Measurements from ENCODE around the gene DNAI7. TPM values are rescaled to one million over a fixed set of nuclear protein-coding genes. Genes with fewer than 3 reads are reported as not detected.

Gene DNAI7
- total and polyA plus RNA-seq, 5 experiments from 2014 or later: 0.09 to 0.82 (median 0.37) TPM; not detected in 1

Other genes starting within 250 kb of the DNAI7 start
- 1 to 10 TPM in 1 of 2 experiments, under 1 TPM in 1; 0.36 to 2.2 TPM for gene BCAT1, start 246.1 kb downstream of the DNAI7 start, total RNA-seq
- not detected for gene BCAT1, start 246.1 kb downstream of the DNAI7 start, polyA plus RNA-seq
- 10 to 100 TPM; 40.8 to 45.1 TPM for gene ETFRF1, start 77 bp upstream of the DNAI7 start, total RNA-seq
- 10 to 100 TPM; 39.8 to 53.5 (median 40.6) TPM for gene ETFRF1, start 77 bp upstream of the DNAI7 start, polyA plus RNA-seq
- 10 to 100 TPM; 38.2 to 45.7 TPM for gene KRAS, start 55.8 kb upstream of the DNAI7 start, total RNA-seq
- gene KRAS, start 55.8 kb upstream of the DNAI7 start, polyA plus RNA-seq: 10 to 100 TPM; 49.3 to 59.5 (median 53.3) TPM

Measured in naive thymus-derived CD8-positive, alpha-beta T cell (primary cell).